ENCODE data around the gene HIF3A.

HIF3A gene

GRCh38 chr19:46383171-46383815 is 86.5 kb downstream of the HIF3A start:
- no peak for DNase-seq (ENCODE audit: low read depth)

GRCh38 chr19:46383846-46384245 is 87.0 kb downstream of the HIF3A start:
- DNase-seq (ENCODE audit: low read depth), result no peak

GRCh38 chr19:46384396-46384795 is 87.6 kb downstream of the HIF3A start:
- DNase-seq (ENCODE audit: low read depth), result no peak

GRCh38 chr19:46385636-46386035 is 88.8 kb downstream of the HIF3A start:
- no peak for DNase-seq (ENCODE audit: low read depth)

GRCh38 chr19:46386151-46386550 is 89.3 kb downstream of the HIF3A start:
- DNase-seq (ENCODE audit: low read depth), result no peak

GRCh38 chr19:46386996-46387712 is 90.3 kb downstream of the HIF3A start:
- DNase-seq (ENCODE audit: low read depth), result no peak

DNA sequence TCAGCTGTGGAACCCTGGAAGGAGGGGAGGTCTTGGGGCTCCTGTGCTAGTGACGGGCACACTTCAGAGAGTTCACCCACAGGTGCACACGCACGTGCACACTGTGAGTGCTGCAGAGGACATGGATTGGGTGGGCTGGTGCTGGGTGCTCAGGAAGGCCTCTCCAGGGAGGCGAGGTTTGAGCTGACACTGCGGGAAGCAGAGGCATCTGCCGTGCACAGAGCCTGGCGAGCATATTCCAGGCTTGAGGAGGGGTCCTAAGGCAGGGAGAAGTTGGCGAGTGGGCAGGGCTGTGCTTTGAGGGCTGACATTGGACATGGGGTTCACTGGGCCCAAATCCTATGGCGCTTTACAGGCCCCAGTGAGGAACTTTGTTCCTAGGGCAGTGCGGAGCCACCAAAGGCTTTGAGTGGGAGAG is 90.9 kb downstream of the HIF3A start:
- DNase-seq (ENCODE audit: low read depth), result no peak

DNA sequence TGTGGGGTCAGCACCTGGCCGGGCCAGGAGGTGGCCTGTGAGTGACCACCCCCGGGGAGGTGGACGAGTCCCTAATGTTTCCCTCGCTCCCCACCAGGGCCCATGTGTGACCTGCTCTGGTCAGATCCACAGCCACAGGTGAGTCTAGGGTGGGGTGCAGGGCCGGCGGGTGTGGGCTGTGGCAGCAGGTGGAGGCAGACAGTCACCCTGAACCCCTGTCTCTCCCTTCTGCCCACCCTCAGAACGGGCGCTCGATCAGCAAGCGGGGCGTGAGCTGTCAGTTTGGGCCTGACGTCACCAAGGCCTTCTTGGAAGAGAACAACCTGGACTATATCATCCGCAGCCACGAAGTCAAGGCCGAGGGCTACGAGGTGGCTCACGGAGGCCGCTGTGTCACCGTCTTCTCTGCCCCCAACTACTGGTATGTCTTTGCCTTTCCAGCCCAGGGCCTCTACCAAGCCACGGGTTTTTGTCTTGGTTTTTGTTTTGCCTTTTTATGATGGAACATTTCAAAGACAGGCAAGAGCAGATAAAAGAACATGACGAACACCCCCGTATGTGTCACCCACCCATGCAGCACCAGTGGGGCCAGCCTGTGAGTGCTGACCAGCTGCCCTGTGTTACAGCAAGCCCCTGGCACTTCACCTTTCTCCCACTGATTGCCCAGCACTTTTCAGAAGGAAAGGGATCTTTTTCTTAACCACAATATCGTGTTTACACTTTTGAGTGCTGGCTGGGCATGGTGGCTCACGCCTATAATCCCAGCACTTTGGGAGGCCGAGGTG is 91.7 kb downstream of the HIF3A start:
- no peak for DNase-seq (ENCODE audit: low read depth)

- DNase-seq (ENCODE audit: low read depth), result no peak
Observed at GRCh38 chr19:46390121-46390858, 93.4 kb downstream of the HIF3A start.

DNA sequence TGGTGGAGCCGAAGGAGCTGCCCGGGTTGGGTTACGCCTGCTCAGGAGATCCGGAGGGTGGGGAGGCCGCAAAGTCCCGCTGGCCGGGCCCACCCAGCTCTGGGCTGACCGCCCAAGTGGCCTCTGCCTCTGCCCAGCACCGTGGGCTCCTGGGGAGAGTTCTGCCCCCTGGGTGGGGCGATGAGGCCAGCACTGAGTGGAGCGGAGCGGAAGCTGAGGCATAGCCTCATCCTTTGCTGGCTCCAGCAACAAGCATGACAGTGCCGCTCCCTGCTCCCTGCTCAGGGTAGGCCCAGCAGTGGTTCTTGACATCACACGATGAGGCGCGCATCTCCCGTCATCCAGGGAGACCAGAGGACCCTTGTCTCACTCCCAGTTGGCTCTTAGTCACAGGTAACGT is 94.0 kb downstream of the HIF3A start:
- DNase-seq (ENCODE audit: low read depth), result no peak

- DNase-seq (ENCODE audit: low read depth), result no peak
Observed at GRCh38 chr19:46391296-46392251, 94.7 kb downstream of the HIF3A start.

GRCh38 chr19:46392252-46392801 is 95.5 kb downstream of the HIF3A start:
- DNase-seq (ENCODE audit: low read depth), result no peak

DNA sequence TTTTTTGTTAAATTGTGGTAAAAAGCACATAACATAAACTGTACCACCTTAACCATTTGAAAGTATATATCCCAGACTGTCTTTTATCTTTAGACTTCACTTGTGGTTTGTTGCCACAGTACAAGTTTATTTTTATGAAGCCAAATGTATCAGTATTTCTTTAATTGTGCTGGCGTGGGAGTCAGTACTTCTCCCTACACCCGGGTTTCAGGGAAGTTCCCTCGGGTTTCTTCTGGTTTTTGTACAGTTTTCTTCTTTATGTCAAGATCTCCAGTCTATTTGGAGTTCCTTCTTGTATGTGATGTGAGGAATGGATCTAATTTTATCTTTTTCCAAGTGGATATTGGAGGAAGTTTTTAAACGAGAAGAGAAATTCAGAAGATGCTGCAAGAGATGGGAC is 96.0 kb downstream of the HIF3A start:
- DNase-seq (ENCODE audit: low read depth), result no peak

Measured in non-pigmented ciliary epithelial cell (primary cell).